HFFc6 (cell line): ENCODE results near the gene CHID1. TPM values are rescaled to one million over a fixed set of nuclear protein-coding genes. Genes with fewer than 3 reads are reported as not detected.

ENCODE experiments used
- DNase-seq: peaks from one replicate; pipeline ENCODE4 v3.0.0-alpha.2; 2018
- H3K27ac Mint-ChIP-seq: 2 replicates; pipeline ENCODE4 v1.8.0; 2020; ENCODE audit warnings: mild to moderate bottlenecking, mixed read lengths
- H3K27me3 Mint-ChIP-seq: 2 replicates; pipeline ENCODE4 v1.8.0; 2021; ENCODE audit warnings: mild to moderate bottlenecking, moderate library complexity, mixed read lengths; ENCODE audit not compliant: insufficient read depth
- H3K36me3 Mint-ChIP-seq: 2 replicates; pipeline ENCODE4 v1.8.0; 2021; ENCODE audit warnings: low read depth, mixed read lengths
- H3K4me1 Mint-ChIP-seq: 2 replicates; pipeline ENCODE4 v1.8.0; 2020; ENCODE audit warnings: low read depth, mixed read lengths
- H3K4me3 Mint-ChIP-seq: 2 replicates; pipeline ENCODE4 v1.8.0; 2020; ENCODE audit warnings: mild to moderate bottlenecking, moderate library complexity, mixed read lengths
- H3K9me3 Mint-ChIP-seq: 2 replicates; pipeline ENCODE4 v1.8.0; 2020; ENCODE audit warnings: mild to moderate bottlenecking, mixed read lengths
- CTCF ChIP-seq: fragments of 200-600 bp; sonication (generic); IDR thresholded peaks from 2 replicates; pipeline ENCODE4 v1.5.0; 2021; ENCODE audit warnings: antibody characterized with exemption, mild to moderate bottlenecking
- total RNA-seq, 6 experiments: library from RNA; stranded (reverse); fragmentation: NEBNext Ultra II Directional; extraction: Animal tissue kit (Norgen Biotek cat#: 25700); gene quantifications; 2 replicates in 1 of 6; 3 replicates in 5 of 6; pipeline ENCODE4 v1.2.3, GENCODE V29; 2021

CHID1 gene
- total RNA-seq, 6 experiments from 2014 or later, result 116 to 145 (median 133) TPM

- H3K9me3 Mint-ChIP-seq, result no peaks in the 10 kb centered on the region
- no peak for TF ChIP-seq CTCF
- DNase-seq, result no peak
- H3K4me3 Mint-ChIP-seq, result no peak overlapping the region
- H3K27me3 Mint-ChIP-seq, result peaks cover 2% of the 10 kb centered on the region
- peaks cover 15% of the 10 kb centered on the region for H3K36me3 Mint-ChIP-seq
- H3K27ac Mint-ChIP-seq, result no peak overlapping the region
- no peaks in the 10 kb centered on the region for H3K4me1 Mint-ChIP-seq
Observed at GRCh38 chr11:888310-889212, 22.0 kb downstream of the CHID1 start.

GRCh38 chr11:887589-887988 lies 23.0 kb downstream of the CHID1 start:
- peaks cover 15% of the 10 kb centered on the region for H3K36me3 Mint-ChIP-seq
- H3K27me3 Mint-ChIP-seq, result peaks cover 2% of the 10 kb centered on the region
- H3K4me3 Mint-ChIP-seq, result no peak overlapping the region

GRCh38 chr11:886568-886967 lies 24.0 kb downstream of the CHID1 start:
- Mint-ChIP-seq H3K4me1 (no peaks in the 10 kb centered on the region), H3K27me3 (peaks cover 2% of the 10 kb centered on the region), H3K4me3 (no peak overlapping the region), H3K36me3 (peaks cover 22% of the 10 kb centered on the region), H3K27ac (no peak overlapping the region), H3K9me3 (no peaks in the 10 kb centered on the region)
- DNase-seq, result no peak
- TF ChIP-seq CTCF, result no peak

More at GRCh38 chr11:887589-887988, 23.0 kb downstream of the CHID1 start:
- H3K27ac Mint-ChIP-seq, result no peak overlapping the region
- no peaks in the 10 kb centered on the region for H3K4me1 Mint-ChIP-seq
- no peak for DNase-seq
- no peak for TF ChIP-seq CTCF
- no peaks in the 10 kb centered on the region for H3K9me3 Mint-ChIP-seq

- Mint-ChIP-seq H3K27ac (no peak overlapping the region), H3K27me3 (no peaks in the 10 kb centered on the region; the same call in none of the 2 replicates), H3K9me3 (no peaks in the 10 kb centered on the region), H3K4me3 (no peak overlapping the region), H3K4me1 (no peaks in the 10 kb centered on the region), H3K36me3 (peaks cover 27% of the 10 kb centered on the region)
- no peak for TF ChIP-seq CTCF
- no peak for DNase-seq
Observed at GRCh38 chr11:884578-885070, 26.0 kb downstream of the CHID1 start.

- H3K4me1 Mint-ChIP-seq, result no peaks in the 10 kb centered on the region
- no peak for TF ChIP-seq CTCF
- peaks cover 27% of the 10 kb centered on the region for H3K36me3 Mint-ChIP-seq
- DNase-seq, result no peak
- no peaks in the 10 kb centered on the region for H3K9me3 Mint-ChIP-seq
- no peak overlapping the region for H3K4me3 Mint-ChIP-seq
- H3K27me3 Mint-ChIP-seq, result no peaks in the 10 kb centered on the region; the same call in 1 of the 2 replicates
- H3K27ac Mint-ChIP-seq, result no peak overlapping the region
Observed at GRCh38 chr11:883527-883926, 27.1 kb downstream of the CHID1 start.
